Measurements from ENCODE around the gene NR2F2. TPM values are rescaled to one million over a fixed set of nuclear protein-coding genes. Genes with fewer than 3 reads are reported as not detected.

The NR2F2 gene
- total RNA-seq, 6 donors from 2014 or later: 10.8 to 64.7 (median 30.1) TPM

DNA sequence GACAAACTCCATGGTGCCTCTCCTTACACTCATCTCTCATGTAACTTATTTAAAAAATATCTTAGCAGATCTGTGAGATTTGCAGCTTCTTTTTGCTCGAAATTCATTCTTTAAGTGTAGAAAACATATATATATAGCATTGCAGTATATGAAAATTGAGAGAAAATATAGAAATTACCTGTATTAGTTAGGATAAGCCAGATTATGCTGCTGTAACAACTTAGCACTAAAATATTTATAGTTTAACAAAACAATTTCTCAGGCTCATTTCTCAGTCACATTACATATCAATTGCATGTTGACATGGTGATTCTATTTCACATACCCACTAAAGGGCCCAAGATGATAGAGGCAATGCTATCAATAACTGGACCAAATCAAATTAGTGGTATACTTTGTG is 54.7 kb downstream of the NR2F2 start:
- DNase-seq (no peak), ATAC-seq (ENCODE audit: low FRiP score in 2 of 2) (no peak)
- H3K27me3 ChIP-seq: no peaks in the 10 kb centered on the region
- H3K36me3 ChIP-seq: no peaks in the 10 kb centered on the region
- 48 to 67% methylated on average over 1 of the region's 1 CpG for WGBS, 2 donors
- H3K9me3 ChIP-seq: no peaks in the 10 kb centered on the region
- no peaks in the 10 kb centered on the region for H3K4me1 ChIP-seq
- no peak overlapping the region for H3K4me3 ChIP-seq
- no peak overlapping the region for H3K27ac ChIP-seq
- TF ChIP-seq EP300 (IDR thresholded peaks at IDR 0.05): no peak
- TF ChIP-seq POLR2A (IDR thresholded peaks at IDR 0.05): no peak
- TF ChIP-seq, protein P1, sequence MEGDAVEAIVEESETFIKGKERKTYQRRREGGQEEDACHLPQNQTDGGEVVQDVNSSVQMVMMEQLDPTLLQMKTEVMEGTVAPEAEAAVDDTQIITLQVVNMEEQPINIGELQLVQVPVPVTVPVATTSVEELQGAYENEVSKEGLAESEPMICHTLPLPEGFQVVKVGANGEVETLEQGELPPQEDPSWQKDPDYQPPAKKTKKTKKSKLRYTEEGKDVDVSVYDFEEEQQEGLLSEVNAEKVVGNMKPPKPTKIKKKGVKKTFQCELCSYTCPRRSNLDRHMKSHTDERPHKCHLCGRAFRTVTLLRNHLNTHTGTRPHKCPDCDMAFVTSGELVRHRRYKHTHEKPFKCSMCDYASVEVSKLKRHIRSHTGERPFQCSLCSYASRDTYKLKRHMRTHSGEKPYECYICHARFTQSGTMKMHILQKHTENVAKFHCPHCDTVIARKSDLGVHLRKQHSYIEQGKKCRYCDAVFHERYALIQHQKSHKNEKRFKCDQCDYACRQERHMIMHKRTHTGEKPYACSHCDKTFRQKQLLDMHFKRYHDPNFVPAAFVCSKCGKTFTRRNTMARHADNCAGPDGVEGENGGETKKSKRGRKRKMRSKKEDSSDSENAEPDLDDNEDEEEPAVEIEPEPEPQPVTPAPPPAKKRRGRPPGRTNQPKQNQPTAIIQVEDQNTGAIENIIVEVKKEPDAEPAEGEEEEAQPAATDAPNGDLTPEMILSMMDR (IDR thresholded peaks at IDR 0.05): no peak
- TF ChIP-seq POLR2AphosphoS5 (IDR thresholded peaks at IDR 0.05): no peak

DNA sequence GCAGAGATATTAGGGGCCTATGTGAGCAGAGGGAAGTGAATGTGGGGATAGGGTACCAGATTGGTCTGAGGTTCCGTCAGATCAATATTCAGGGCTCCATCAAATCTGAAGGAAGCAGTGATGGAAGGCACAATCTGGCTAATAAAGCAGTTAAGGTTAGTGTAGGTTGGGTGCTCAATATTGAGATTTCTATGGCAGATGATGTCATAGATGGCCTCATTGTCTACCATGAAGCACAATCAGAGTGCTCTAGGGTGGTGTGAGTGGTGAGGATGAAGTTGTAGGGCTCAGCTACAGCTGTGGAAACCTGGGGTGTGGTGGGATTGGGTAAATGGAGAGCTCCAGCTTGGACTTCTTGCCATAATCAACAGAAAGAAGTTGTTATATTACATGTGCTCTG is 58.2 kb downstream of the NR2F2 start:
- DNase-seq (no peak), ATAC-seq (ENCODE audit: low FRiP score in 2 of 2) (no peak)
- Histone ChIP-seq H3K9me3 (no peaks in the 10 kb centered on the region), H3K4me1 (no peaks in the 10 kb centered on the region), H3K27ac (no peak overlapping the region), H3K36me3 (no peaks in the 10 kb centered on the region), H3K4me3 (no peak overlapping the region), H3K27me3 (no peaks in the 10 kb centered on the region)
- 0 to 55% methylated on average over 1 of the region's 1 CpG for WGBS, 2 donors
- TF ChIP-seq EP300 (IDR thresholded peaks at IDR 0.05) (no peak), POLR2A (IDR thresholded peaks at IDR 0.05) (no peak), POLR2AphosphoS5 (IDR thresholded peaks at IDR 0.05) (no peak)
- TF ChIP-seq, protein P1 (IDR thresholded peaks at IDR 0.05): no peak
